HG03280 (cell line): ENCODE results near the gene IBA57.
"Not testable (repeated sequence)": the region's sequence is repeated elsewhere in the genome, so short reads cannot be mapped to it uniquely, and the experiment has no call there.

Experiments
- ATAC-seq: cut with Tn5 transposase; IDR thresholded peaks from one replicate; pipeline ENCODE4 v1.9.1; 2021; ENCODE audit warnings: mild to moderate bottlenecking, moderate library complexity; ENCODE audit not compliant: unreplicated experiment

Gene IBA57

GRCh38 chr1:228224198-228225164 lies 58.9 kb downstream of the IBA57 start:
- ATAC-seq: no peak

GRCh38 chr1:228225165-228225710 lies 59.6 kb downstream of the IBA57 start:
- ATAC-seq: no peak

- ATAC-seq: no peak
These were observed 60.1 kb downstream of the IBA57 start for GRCh38 chr1:228225740-228226139.

GRCh38 chr1:228226141-228226874 lies 60.7 kb downstream of the IBA57 start:
- no peak for ATAC-seq

GRCh38 chr1:228226956-228227791 lies 61.6 kb downstream of the IBA57 start:
- ATAC-seq: no peak

GRCh38 chr1:228228147-228228546 lies 62.5 kb downstream of the IBA57 start:
- not testable (repeated sequence) for ATAC-seq

- ATAC-seq: no peak
These were observed 63.0 kb downstream of the IBA57 start for GRCh38 chr1:228228601-228229074.

GRCh38 chr1:228231189-228231588 lies 65.6 kb downstream of the IBA57 start:
- ATAC-seq: no peak
